GM06990 (cell line): ENCODE measurements around the gene IFITM2.
"Not testable (repeated sequence)": the region's sequence is repeated elsewhere in the genome, so short reads cannot be mapped to it uniquely, and the experiment has no call there.

ENCODE experiments used
- DNase-seq: peaks from one replicate; pipeline ENCODE4 v3.0.0-alpha.2; 2011; ENCODE audit not compliant: insufficient read length; ENCODE audit errors: extremely low read depth
- H3K27me3 ChIP-seq: replicated peaks from 2 replicates; pipeline ENCODE4 v1.6.0; 2011; ENCODE audit warnings: low read length; ENCODE audit not compliant: control insufficient read depth, insufficient read depth
- H3K36me3 ChIP-seq: 2 replicates; pipeline ENCODE4 v1.5.1; 2011; ENCODE audit warnings: low read length; ENCODE audit not compliant: control insufficient read depth, insufficient read depth
- H3K4me3 ChIP-seq: replicated peaks from 2 replicates; pipeline ENCODE4 v1.5.1; 2011; ENCODE audit warnings: low read depth, mild to moderate bottlenecking, control low read depth, low read length
- TF ChIP-seq, protein P1 (sequence below): IDR thresholded peaks from 2 replicates; pipeline ENCODE4 v1.5.1; 2011; ENCODE audit warnings: low read length, control low read depth, mild to moderate bottlenecking, inconsistent platforms; ENCODE audit not compliant: insufficient read depth, poor library complexity, severe bottlenecking

The IFITM2 gene

DNA sequence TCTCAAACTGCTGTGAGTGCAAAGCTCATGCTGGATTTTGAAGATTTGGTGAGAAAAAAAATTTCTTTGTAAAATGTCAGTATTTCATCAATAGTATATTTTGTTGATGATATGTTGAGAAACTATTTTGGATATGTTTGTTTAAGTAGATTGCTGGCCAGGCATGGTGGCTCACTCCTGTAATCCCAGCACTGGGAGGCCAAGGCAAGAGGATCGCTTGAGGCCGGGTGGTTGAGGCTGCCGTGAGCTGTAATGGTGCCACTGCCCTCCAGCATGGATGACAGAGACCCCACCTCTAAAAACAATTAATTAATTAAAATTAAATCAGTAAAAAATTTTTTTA lies 19.9 kb downstream of the IFITM2 start:
- no peak for DNase-seq
- no peaks in the 10 kb centered on the region for H3K36me3 ChIP-seq
- TF ChIP-seq, protein P1, sequence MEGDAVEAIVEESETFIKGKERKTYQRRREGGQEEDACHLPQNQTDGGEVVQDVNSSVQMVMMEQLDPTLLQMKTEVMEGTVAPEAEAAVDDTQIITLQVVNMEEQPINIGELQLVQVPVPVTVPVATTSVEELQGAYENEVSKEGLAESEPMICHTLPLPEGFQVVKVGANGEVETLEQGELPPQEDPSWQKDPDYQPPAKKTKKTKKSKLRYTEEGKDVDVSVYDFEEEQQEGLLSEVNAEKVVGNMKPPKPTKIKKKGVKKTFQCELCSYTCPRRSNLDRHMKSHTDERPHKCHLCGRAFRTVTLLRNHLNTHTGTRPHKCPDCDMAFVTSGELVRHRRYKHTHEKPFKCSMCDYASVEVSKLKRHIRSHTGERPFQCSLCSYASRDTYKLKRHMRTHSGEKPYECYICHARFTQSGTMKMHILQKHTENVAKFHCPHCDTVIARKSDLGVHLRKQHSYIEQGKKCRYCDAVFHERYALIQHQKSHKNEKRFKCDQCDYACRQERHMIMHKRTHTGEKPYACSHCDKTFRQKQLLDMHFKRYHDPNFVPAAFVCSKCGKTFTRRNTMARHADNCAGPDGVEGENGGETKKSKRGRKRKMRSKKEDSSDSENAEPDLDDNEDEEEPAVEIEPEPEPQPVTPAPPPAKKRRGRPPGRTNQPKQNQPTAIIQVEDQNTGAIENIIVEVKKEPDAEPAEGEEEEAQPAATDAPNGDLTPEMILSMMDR, result no peak
- peak overlapping the region; percentile 10 for H3K4me3 ChIP-seq
- no peaks in the 10 kb centered on the region for H3K27me3 ChIP-seq

DNA sequence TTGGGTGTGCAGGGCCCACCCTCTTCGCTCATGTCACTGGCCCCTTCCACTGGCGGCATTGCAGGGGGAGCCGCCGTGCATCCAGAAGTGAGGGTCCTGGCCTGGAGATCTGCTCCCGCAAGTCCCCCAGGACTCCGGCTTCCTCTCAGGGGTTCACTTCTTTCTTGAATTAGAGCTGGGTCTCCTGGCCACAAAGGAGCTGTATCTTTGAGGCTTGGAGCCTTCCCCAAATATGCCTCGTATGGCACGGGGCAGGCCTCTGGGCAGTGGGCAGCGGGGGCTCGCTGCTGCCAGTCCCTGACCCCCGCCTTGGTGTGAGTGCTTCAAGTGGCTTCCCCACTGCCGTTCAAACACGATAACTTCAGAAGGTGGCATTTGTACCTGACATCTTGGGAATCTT lies 20.4 kb downstream of the IFITM2 start:
- Histone ChIP-seq H3K27me3 (no peaks in the 10 kb centered on the region), H3K4me3 (no peak overlapping the region), H3K36me3 (no peaks in the 10 kb centered on the region)
- no peak for DNase-seq
- TF ChIP-seq, protein P1, result no peak

DNA sequence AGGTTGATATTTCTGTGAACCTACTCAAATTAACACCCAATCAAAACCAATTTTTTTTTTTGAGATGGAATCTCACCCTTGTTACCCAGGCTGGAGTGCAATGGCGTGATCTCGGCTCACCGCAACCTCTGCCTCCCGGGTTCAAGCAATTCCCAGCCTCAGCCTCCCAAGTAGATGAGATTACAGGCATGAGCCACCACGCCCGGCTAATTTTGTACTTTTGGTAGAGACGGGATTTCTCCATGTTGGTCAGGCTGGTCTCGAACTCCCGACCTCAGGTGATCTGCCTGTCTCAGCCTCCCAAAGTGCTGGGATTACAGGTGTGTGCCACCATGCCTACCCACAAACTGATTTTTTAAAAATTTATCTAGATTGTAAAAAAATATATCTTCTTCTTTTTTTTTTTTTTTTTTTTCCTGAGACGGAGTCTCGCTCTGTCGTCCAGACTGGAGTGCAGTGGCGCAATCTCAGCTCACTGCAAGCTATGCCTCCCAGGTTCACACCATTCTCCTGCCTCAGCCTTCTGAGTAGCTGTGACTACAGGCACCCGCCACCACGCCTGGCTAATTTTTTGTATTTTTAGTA lies 21.0 kb downstream of the IFITM2 start:
- not testable (repeated sequence) for H3K36me3 ChIP-seq, DNase-seq, H3K27me3 ChIP-seq, H3K4me3 ChIP-seq

DNA sequence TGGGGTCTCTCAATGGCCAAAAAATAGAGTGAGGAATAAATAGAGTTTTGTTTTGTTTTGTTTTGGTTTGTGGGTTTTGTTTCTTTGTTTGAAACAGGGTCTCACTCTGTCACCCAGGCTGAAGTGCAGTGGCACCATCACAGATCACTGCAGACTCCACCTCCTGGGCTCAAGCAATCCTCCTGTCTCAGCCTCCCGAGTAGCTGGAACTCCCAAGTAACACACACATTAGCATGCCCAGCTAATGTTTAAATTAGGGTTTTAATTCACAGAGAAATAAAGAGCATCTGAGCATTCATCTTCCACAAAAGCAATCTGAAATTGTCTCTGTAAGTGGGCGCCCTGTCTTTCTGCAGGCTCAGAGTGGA lies 22.3 kb downstream of the IFITM2 start:
- TF ChIP-seq, protein P1, result no peak
- Histone ChIP-seq H3K27me3 (no peaks in the 10 kb centered on the region), H3K36me3 (no peaks in the 10 kb centered on the region), H3K4me3 (no peak overlapping the region)
- DNase-seq, result no peak

DNA sequence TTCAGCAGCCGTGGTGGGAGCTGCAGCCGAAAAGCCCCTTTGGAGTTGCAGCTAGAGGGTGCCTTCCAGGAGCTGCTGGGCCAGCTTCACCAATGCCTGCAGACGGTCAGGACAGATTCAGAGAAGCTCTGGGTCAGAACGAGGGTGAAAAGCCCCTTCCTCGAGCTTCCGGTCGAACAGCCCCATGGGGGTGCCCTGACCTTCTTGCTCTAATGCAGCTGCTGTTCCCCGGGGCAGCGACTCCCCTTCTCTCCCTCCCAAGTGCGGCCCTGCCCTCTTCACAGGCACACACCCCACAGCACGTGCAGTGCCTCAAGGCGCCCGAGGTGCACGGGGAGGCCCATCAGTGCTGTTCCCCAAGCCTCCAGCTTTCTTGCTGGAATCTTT lies 22.7 kb downstream of the IFITM2 start:
- no peak overlapping the region for H3K4me3 ChIP-seq
- no peaks in the 10 kb centered on the region for H3K36me3 ChIP-seq
- TF ChIP-seq, protein P1, result no peak
- no peaks in the 10 kb centered on the region for H3K27me3 ChIP-seq
- DNase-seq, result peak; percentile 57

DNA sequence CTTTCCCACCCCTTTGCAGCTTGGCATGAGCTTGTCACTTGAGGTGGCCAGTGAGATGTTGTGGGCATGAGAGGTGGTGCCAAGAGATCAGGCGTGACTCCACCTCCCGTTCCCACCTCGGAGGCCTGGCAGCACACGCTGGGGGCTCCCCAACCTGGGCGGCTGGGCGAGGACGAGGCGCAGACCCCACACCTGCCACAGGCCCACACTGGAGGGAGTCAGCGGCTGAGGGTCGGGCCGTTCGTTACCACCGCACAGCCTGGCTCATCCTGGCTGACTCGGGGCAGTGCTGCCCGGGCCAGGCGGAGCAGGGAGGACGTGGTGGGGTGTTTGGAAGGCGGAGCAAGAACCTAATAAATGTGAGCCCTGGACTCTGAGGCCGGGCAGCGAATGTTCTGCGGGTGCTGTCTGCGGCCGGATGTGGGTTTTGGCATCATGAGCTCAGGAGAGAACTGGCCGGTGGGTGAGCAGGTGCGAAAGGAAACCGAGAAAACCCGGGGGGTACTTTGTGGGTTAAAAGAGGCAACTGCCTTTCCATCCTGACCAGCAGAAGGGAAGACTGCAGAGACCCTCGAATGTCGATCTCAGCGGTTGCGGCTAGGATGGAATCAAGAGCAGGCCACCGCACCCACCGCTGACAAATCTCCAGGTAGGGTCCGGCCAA lies 23.2 kb downstream of the IFITM2 start:
- TF ChIP-seq, protein P1, result no peak

More for the DNA sequence above, 23.2 kb downstream of the IFITM2 start:
- Histone ChIP-seq H3K27me3 (no peaks in the 10 kb centered on the region), H3K4me3 (no peak overlapping the region), H3K36me3 (no peaks in the 10 kb centered on the region)
- peak; percentile 81 for DNase-seq
